Gastrocnemius medialis (tissue), 4 donors: ENCODE results near the gene SECISBP2.

Experiments used
- POLR2A ChIP-seq, 2 donors: fragments of 450-650 bp; IDR thresholded peaks; one replicate each; pipeline ENCODE4 v1.6.1; 2017; ENCODE audit warnings: antibody characterized with exemption in 2 of 2, mild to moderate bottlenecking in 2 of 2, moderate library complexity in 2 of 2
- TF ChIP-seq, protein P1 (sequence below), 5 experiments: fragments of 450-650 bp in 3 of 5; fragments of 200-600 bp in 2 of 5; sonication (generic) in 2 of 5; IDR thresholded peaks in 4 of 5; conservative IDR thresholded peaks in 1 of 5; 1 replicate in 4 of 5; 2 replicates in 1 of 5; pipeline ENCODE4 v1.5.1; 2016 to 2019; ENCODE audit warnings: antibody characterized with exemption in 5 of 5, mild to moderate bottlenecking in 3 of 5, moderate library complexity in 3 of 5

- TF ChIP-seq, protein P1, sequence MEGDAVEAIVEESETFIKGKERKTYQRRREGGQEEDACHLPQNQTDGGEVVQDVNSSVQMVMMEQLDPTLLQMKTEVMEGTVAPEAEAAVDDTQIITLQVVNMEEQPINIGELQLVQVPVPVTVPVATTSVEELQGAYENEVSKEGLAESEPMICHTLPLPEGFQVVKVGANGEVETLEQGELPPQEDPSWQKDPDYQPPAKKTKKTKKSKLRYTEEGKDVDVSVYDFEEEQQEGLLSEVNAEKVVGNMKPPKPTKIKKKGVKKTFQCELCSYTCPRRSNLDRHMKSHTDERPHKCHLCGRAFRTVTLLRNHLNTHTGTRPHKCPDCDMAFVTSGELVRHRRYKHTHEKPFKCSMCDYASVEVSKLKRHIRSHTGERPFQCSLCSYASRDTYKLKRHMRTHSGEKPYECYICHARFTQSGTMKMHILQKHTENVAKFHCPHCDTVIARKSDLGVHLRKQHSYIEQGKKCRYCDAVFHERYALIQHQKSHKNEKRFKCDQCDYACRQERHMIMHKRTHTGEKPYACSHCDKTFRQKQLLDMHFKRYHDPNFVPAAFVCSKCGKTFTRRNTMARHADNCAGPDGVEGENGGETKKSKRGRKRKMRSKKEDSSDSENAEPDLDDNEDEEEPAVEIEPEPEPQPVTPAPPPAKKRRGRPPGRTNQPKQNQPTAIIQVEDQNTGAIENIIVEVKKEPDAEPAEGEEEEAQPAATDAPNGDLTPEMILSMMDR (IDR thresholded peaks at IDR 0.05 in 4 of 5, conservative IDR thresholded peaks at IDR 0.05 in 1 of 5), result peak in 1 of 5 experiments; percentile 20
- peak; percentile 89 to 94 for TF ChIP-seq POLR2A (IDR thresholded peaks at IDR 0.05)
These were observed 7.6 kb upstream of the SECISBP2 start, which contains the start of gene CKS2 for GRCh38 chr9:89310475-89311345.
